Kidney (tissue), 14 donors: ENCODE results near the gene IQSEC1. TPM values are rescaled to one million over a fixed set of nuclear protein-coding genes. Genes with fewer than 3 reads are reported as not detected.

Experiments used
- DNase-seq, 5 donors: peaks; one replicate each; pipeline ENCODE4 v3.0.0-alpha.2; 2013 to 2020
- FAIRE-seq: peaks from 2 replicates; lab custom pipeline; 2012; peaks lifted over from hg19 to GRCh38; lab: Jason Lieb, UNC
- H3K27ac ChIP-seq, 2 donors: one replicate each; pipeline ENCODE4 v1.7.0; 2013; ENCODE audit warnings: low read depth in 2 of 2, low read length in 2 of 2, inconsistent platforms in 1 of 2
- H3K27me3 ChIP-seq: one replicate; pipeline ENCODE4 v1.7.1; 2013; ENCODE audit warnings: low read length, inconsistent platforms; ENCODE audit not compliant: control insufficient read depth, insufficient read depth
- H3K36me3 ChIP-seq, 3 donors: one replicate each; pipeline versions ENCODE4 v1.7.0 to v1.7.1; 2013; ENCODE audit warnings: low read length in 3 of 3, control low read depth in 1 of 3, inconsistent platforms in 1 of 3; ENCODE audit not compliant: insufficient read depth in 3 of 3, control insufficient read depth in 2 of 3
- H3K4me1 ChIP-seq, 3 donors: one replicate each; pipeline versions ENCODE4 v1.7.0 to v1.7.1; 2013; ENCODE audit warnings: low read length in 3 of 3, inconsistent platforms in 1 of 3, low read depth in 1 of 3; ENCODE audit not compliant: control insufficient read depth in 2 of 3, insufficient read depth in 2 of 3
- H3K4me3 ChIP-seq, 3 donors: one replicate each; pipeline versions ENCODE4 v1.7.0 to v1.8.1; 2013; ENCODE audit warnings: low read length in 3 of 3, control low read depth in 1 of 3, inconsistent platforms in 1 of 3
- H3K9ac ChIP-seq, 3 donors: one replicate each; pipeline versions ENCODE4 v1.7.0 to v1.7.1; 2013; ENCODE audit warnings: low read length in 3 of 3, control low read depth in 1 of 3, inconsistent platforms in 1 of 3
- H3K9me3 ChIP-seq, 3 donors: one replicate each; pipeline versions ENCODE4 v1.7.0 to v1.7.1; 2013; ENCODE audit warnings: low read length in 3 of 3, control low read depth in 1 of 3, inconsistent platforms in 1 of 3; ENCODE audit not compliant: control insufficient read depth in 2 of 3, insufficient read depth in 1 of 3
- CTCF ChIP-seq: IDR thresholded peaks from 3 replicates; pipeline ENCODE4 v1.5.1; 2012; ENCODE audit warnings: mild to moderate bottlenecking, moderate library complexity, borderline replicate concordance; ENCODE audit not compliant: insufficient read depth; ENCODE audit errors: extremely low read depth
- intact Hi-C: fragments of 100-400 bp; cut with DNase I; formaldehyde crosslinking; loops from one replicate; pipeline ENCODE4 v1.11.1; 2022
- polyA plus RNA-seq: library from polyadenylated mRNA; stranded (reverse); fragments of 350-450 nt; fragmentation: Illumina TruSeq; extraction: RNeasy Lipid Tissue Mini Kit (QIAGEN cat#74804); gene quantifications from one replicate; pipeline ENCODE4 v1.2.3, GENCODE V29; 2014; ENCODE audit warnings: low read depth, low replicate concordance; ENCODE audit not compliant: insufficient read depth
- total RNA-seq: library from RNA; stranded (reverse); fragmentation: NEBNext Ultra II Directional; extraction: Animal tissue kit (Norgen Biotek cat#: 25700); gene quantifications from one replicate; pipeline ENCODE4 v1.2.1, GENCODE V29; 2021
- donor health status: control.
- donor health status: control.
- donor health status: control.
- donor health status: control.
- donor health status: control.
- donor health status: DM: yes; HTN: yes; CAD: no.
- donor health status: Normal renal cell carcinoma (clear cell type).

Gene IQSEC1
- total and polyA plus RNA-seq, 2 donors from 2014 or later, result 15.1 to 45.7 TPM

DNA sequence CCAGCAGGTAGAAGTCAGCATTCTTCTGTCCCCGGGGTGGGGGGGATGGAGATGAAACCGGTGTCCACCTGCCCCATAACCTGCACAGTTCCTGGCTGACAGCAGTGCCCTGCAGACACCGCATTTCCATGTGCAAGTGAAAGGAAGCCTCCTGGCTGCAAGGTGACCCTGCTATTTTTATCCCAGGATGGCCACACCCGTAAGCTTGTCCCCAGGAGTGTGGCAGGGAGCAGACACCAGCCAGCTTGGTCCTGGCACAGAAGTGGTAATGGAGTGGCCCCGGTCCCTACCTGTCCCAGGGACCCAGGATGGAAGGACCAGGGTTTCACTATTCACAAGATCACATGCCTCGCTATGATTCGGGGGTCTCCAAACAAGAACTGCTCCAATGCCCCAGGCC, 146.6 kb downstream of the IQSEC1 start:
- Histone ChIP-seq H3K27ac (no peak overlapping the region), H3K36me3 (peaks cover 0 to 14% (median 7%) of the 10 kb centered on the region in 3 donors), H3K9ac (no peak overlapping the region), H3K4me3 (no peak overlapping the region), H3K9me3 (no peaks in the 10 kb centered on the region), H3K4me1 (peaks cover 0 to 23% (median 0%) of the 10 kb centered on the region in 3 donors), H3K27me3 (no peaks in the 10 kb centered on the region)
- TF ChIP-seq CTCF, result no peak
- FAIRE-seq (no peak), DNase-seq (no peak)
- intact Hi-C loops, result no loop called here

DNA sequence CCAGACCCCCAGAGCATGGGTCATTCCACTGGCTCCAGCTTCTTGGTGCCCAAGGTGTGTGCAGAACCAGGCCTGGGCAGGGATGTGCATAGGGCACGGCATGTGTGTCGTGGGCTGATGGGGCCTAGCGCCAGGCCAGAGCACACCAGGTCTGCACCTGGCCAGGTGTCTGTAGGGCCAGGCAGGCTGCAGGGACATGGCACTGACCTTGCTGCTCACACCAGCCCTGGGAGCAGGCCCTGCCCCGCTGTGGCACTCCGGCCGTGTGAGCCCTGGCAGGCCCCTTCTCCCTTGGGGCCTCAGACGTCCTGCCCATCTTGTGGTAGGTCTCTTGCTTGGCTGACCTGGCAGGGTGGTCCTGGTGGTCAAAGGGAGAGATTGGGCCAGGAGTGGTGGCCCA, 147.6 kb downstream of the IQSEC1 start:
- peaks cover 0 to 16% (median 0%) of the 10 kb centered on the region in 3 donors for H3K4me1 ChIP-seq
- intact Hi-C loops, result no loop called here
- H3K27me3 ChIP-seq, result no peaks in the 10 kb centered on the region
- DNase-seq (no peak), FAIRE-seq (no peak)
- H3K4me3 ChIP-seq, result no peak overlapping the region
- no peaks in the 10 kb centered on the region for H3K9me3 ChIP-seq
- no peak overlapping the region for H3K9ac ChIP-seq
- H3K36me3 ChIP-seq, result peaks cover 4 to 20% (median 11%) of the 10 kb centered on the region in 3 donors
- no peak for TF ChIP-seq CTCF
- H3K27ac ChIP-seq, result no peak overlapping the region

- peak in 2 of 5 donors; percentile 22 to 31 for DNase-seq
- H3K9me3 ChIP-seq, result no peaks in the 10 kb centered on the region
- FAIRE-seq, result no peak
- peaks cover 4 to 23% (median 9%) of the 10 kb centered on the region in 3 donors for H3K36me3 ChIP-seq
- peaks cover 0 to 14% (median 0%) of the 10 kb centered on the region in 3 donors for H3K4me1 ChIP-seq
- no peak for TF ChIP-seq CTCF
- no peak overlapping the region for H3K9ac ChIP-seq
- intact Hi-C loops, result no loop called here
- no peaks in the 10 kb centered on the region for H3K27me3 ChIP-seq
- no peak overlapping the region for H3K4me3 ChIP-seq
- no peak overlapping the region for H3K27ac ChIP-seq
These were observed 148.8 kb downstream of the IQSEC1 start for GRCh38 chr3:12924437-12924836.
